IMR-90 (cell line): ENCODE measurements around the gene DDX24. TPM values are rescaled to one million over a fixed set of nuclear protein-coding genes. Genes with fewer than 3 reads are reported as not detected.

Experiments used
- ATAC-seq: fragments of 200-7000 bp; cut with Tn5 transposase; 2 replicates; pipeline ENCODE4 v1.9.1; 2020; ENCODE audit warnings: low read depth, mild to moderate bottlenecking, moderate library complexity
- BruUV-seq: library from RNA; stranded (reverse); fragments of 400-500 nt; replicated peaks from 2 replicates; lab custom pipeline; 2021; lab: Mats Ljungman, UMichigan
- CTCF ChIA-PET: fragments of 300-600 bp; formaldehyde crosslinking; extraction: SDS; loops from one replicate; lab custom pipeline; 2021; ENCODE audit warnings: antibody characterized with exemption; lab: Yijun Ruan, JAX
- POLR2A ChIA-PET: fragments of 300-600 bp; sonication (Branson Sonifier 250); formaldehyde crosslinking; loops from one replicate; lab custom pipeline; 2022; ENCODE audit warnings: antibody characterized with exemption; ENCODE audit not compliant: unreplicated experiment; lab: Charles Lee
- DNase-seq: peaks from one replicate; pipeline ENCODE4 v3.0.0; 2013
- H2AFZ ChIP-seq: replicated peaks from 2 replicates; pipeline ENCODE3; 2013; ENCODE audit warnings: low read length, mild to moderate bottlenecking; ENCODE audit not compliant: poor library complexity
- H2AK5ac ChIP-seq: 2 replicates; pipeline ENCODE4 v1.6.1; 2013; ENCODE audit warnings: low read depth, low read length, inconsistent platforms
- H2AK9ac ChIP-seq: replicated peaks from 2 replicates; pipeline ENCODE3; 2013; ENCODE audit warnings: mild to moderate bottlenecking, low read depth, low read length, moderate library complexity; ENCODE audit not compliant: poor library complexity
- H2BK120ac ChIP-seq: 2 replicates; pipeline ENCODE4 v1.6.1; 2013; ENCODE audit warnings: low read depth, low read length, inconsistent platforms
- H2BK15ac ChIP-seq: 3 replicates; pipeline ENCODE4 v1.6.1; 2013; ENCODE audit warnings: low read depth, low read length, inconsistent platforms
- H2BK20ac ChIP-seq: 2 replicates; pipeline ENCODE4 v1.6.1; 2013; ENCODE audit warnings: low read depth, mild to moderate bottlenecking, inconsistent platforms, low read length, moderate library complexity
- H2BK5ac ChIP-seq: 2 replicates; pipeline ENCODE4 v1.6.1; 2013; ENCODE audit warnings: mild to moderate bottlenecking, low read depth, low read length, inconsistent platforms; ENCODE audit not compliant: poor library complexity, severe bottlenecking
- H3K14ac ChIP-seq: replicated peaks from 2 replicates; pipeline ENCODE4 v1.6.1; 2013; ENCODE audit warnings: low read depth, low read length, inconsistent platforms
- H3K18ac ChIP-seq: 2 replicates; pipeline ENCODE4 v1.6.1; 2013; ENCODE audit warnings: low read depth, low read length, control low read depth
- H3K23ac ChIP-seq: 2 replicates; pipeline ENCODE4 v1.6.1; 2013; ENCODE audit warnings: low read depth, low read length, inconsistent platforms
- H3K27ac ChIP-seq: 2 replicates; pipeline ENCODE4 v1.5.1; 2013; ENCODE audit warnings: mild to moderate bottlenecking, control low read depth, low read length; ENCODE audit not compliant: insufficient read depth
- H3K27me3 ChIP-seq: 2 replicates; pipeline ENCODE4 v1.6.1; 2013; ENCODE audit warnings: low read length; ENCODE audit not compliant: control insufficient read depth, insufficient read depth
- H3K36me3 ChIP-seq: 2 replicates; pipeline ENCODE4 v1.6.1; 2013; ENCODE audit warnings: low read length, mixed read lengths; ENCODE audit not compliant: control insufficient read depth, insufficient read depth
- H3K4ac ChIP-seq: 2 replicates; pipeline ENCODE4 v1.6.1; 2013; ENCODE audit warnings: low read depth, low read length, inconsistent platforms
- H3K4me1 ChIP-seq: 2 replicates; pipeline ENCODE4 v1.6.1; 2013; ENCODE audit warnings: low read length, mixed read lengths; ENCODE audit not compliant: control insufficient read depth, insufficient read depth
- H3K4me2 ChIP-seq: 2 replicates; pipeline ENCODE4 v1.6.1; 2013; ENCODE audit warnings: low read depth, mild to moderate bottlenecking, control low read depth, low read length, moderate library complexity
- H3K4me3 ChIP-seq: 2 replicates; pipeline ENCODE4 v1.5.1; 2013; ENCODE audit warnings: low read depth, mild to moderate bottlenecking, control low read depth, low read length, moderate library complexity; ENCODE audit not compliant: insufficient read depth
- H3K56ac ChIP-seq: 2 replicates; pipeline ENCODE4 v1.6.1; 2013; ENCODE audit warnings: low read length, inconsistent platforms; ENCODE audit not compliant: insufficient read depth; ENCODE audit errors: extremely low read depth
- H3K79me1 ChIP-seq, 2 experiments: 2 replicates each; pipeline ENCODE4 v1.6.1; 2013; ENCODE audit warnings: low read length in 2 of 2, inconsistent platforms in 1 of 2, low read depth in 1 of 2
- H3K9ac ChIP-seq: 2 replicates; pipeline ENCODE4 v1.6.1; 2013; ENCODE audit warnings: low read depth, low read length, control low read depth
- H3K9me1 ChIP-seq: 2 replicates; pipeline ENCODE4 v1.6.1; 2013; ENCODE audit warnings: low read length, inconsistent platforms; ENCODE audit not compliant: insufficient read depth
- H3K9me3 ChIP-seq: 2 replicates; pipeline ENCODE4 v1.6.1; 2013; ENCODE audit warnings: low read length; ENCODE audit not compliant: control insufficient read depth, insufficient read depth
- H4K20me1 ChIP-seq: 2 replicates; pipeline ENCODE4 v1.6.1; 2013; ENCODE audit warnings: low read length, inconsistent platforms; ENCODE audit not compliant: insufficient read depth
- H4K5ac ChIP-seq: 2 replicates; pipeline ENCODE4 v1.6.1; 2013; ENCODE audit warnings: mild to moderate bottlenecking, low read depth, low read length, control low read depth
- H4K8ac ChIP-seq, 2 experiments: 2 replicates each; pipeline ENCODE4 v1.6.1; 2013; ENCODE audit warnings: low read depth in 2 of 2, low read length in 2 of 2, control low read depth in 1 of 2, inconsistent platforms in 1 of 2
- H4K91ac ChIP-seq: 2 replicates; pipeline ENCODE4 v1.6.1; 2013; ENCODE audit warnings: low read depth, low read length, inconsistent platforms; ENCODE audit not compliant: insufficient read depth
- CHD1 ChIP-seq: IDR thresholded peaks from 2 replicates; pipeline ENCODE4 v1.6.1; 2012; ENCODE audit warnings: low read depth, low read length, improper control_type of control experiment
- CTCF ChIP-seq: conservative IDR thresholded peaks from 2 replicates; pipeline ENCODE4 v1.5.1; 2012; ENCODE audit warnings: mild to moderate bottlenecking, low read depth, low read length, improper control_type of control experiment
- FOS ChIP-seq: fragments of 150-350 bp; IDR thresholded peaks from 2 replicates; pipeline ENCODE4 v1.6.1; 2016; ENCODE audit warnings: low read depth, low read length
- MAZ ChIP-seq: IDR thresholded peaks from 2 replicates; pipeline ENCODE4 v1.6.1; 2012; ENCODE audit warnings: low read depth, mild to moderate bottlenecking, low read length, improper control_type of control experiment, moderate library complexity, borderline replicate concordance
- MXI1 ChIP-seq: IDR thresholded peaks from 2 replicates; pipeline ENCODE4 v1.6.1; 2012; ENCODE audit warnings: low read depth, mild to moderate bottlenecking, low read length, moderate library complexity, borderline replicate concordance
- POLR2A ChIP-seq: IDR thresholded peaks from 2 replicates; pipeline ENCODE4 v1.6.1; 2012; ENCODE audit warnings: mild to moderate bottlenecking, low read depth, low read length
- RAD21 ChIP-seq: IDR thresholded peaks from 2 replicates; pipeline ENCODE4 v1.6.1; 2012; ENCODE audit warnings: low read length, improper control_type of control experiment
- RCOR1 ChIP-seq: IDR thresholded peaks from 2 replicates; pipeline ENCODE4 v1.6.1; 2012; ENCODE audit warnings: mild to moderate bottlenecking, low read length, improper control_type of control experiment; ENCODE audit not compliant: insufficient replicate concordance
- RFX5 ChIP-seq: IDR thresholded peaks from 2 replicates; pipeline ENCODE4 v1.8.0; 2012; ENCODE audit warnings: low read depth, mild to moderate bottlenecking, low read length, moderate library complexity
- SMC3 ChIP-seq: fragments of 150-350 bp; IDR thresholded peaks from 2 replicates; pipeline ENCODE4 v1.6.1; 2016; ENCODE audit warnings: low read depth, mild to moderate bottlenecking, antibody characterized with exemption, low read length, moderate library complexity
- WGBS, 2 experiments: methylation state at CpG; one replicate each; pipeline versions ENCODE4 v1.1.5 to v1.1.7; 2013; ENCODE audit warnings: missing lambda C conversion rate in 2 of 2; ENCODE audit not compliant: insufficient read length in 1 of 2; ENCODE audit errors: extremely low coverage in 2 of 2; 5-methylcytosine and 5-hydroxymethylcytosine counted together
- dilution Hi-C: fragments of 300-500 bp; cut with HindIII; formaldehyde crosslinking; loops from one replicate; pipeline ENCODE4 v1.14.3; 2018; ENCODE audit warnings: low sequenced_read_pairs; ENCODE audit not compliant: unreplicated experiment
- in situ Hi-C: fragments of 300-500 bp; cut with MboI; formaldehyde crosslinking; loops from 3 replicates; pipeline ENCODE4 v1.14.3; 2019; ENCODE audit warnings: low sequenced_read_pairs, inconsistent platforms, mixed read lengths
- intact Hi-C: fragments of 100-400 bp; cut with micrococcal nuclease; formaldehyde crosslinking; loops from 2 replicates; pipeline ENCODE4 v1.10.0; 2022
- polyA plus RNA-seq, 3 experiments: library from polyadenylated mRNA; depleted of rRNA; stranded (reverse); fragments of >200 nt; gene quantifications; 2 replicates each; pipeline ENCODE4 v1.2.3, GENCODE V29; 2012; ENCODE audit warnings: low replicate concordance in 1 of 3
- total RNA-seq: library from RNA; depleted of rRNA; stranded (reverse); fragments of >200 nt; gene quantifications from 2 replicates; pipeline ENCODE4 v1.2.3, GENCODE V29; 2012

DDX24 gene
- total and polyA plus RNA-seq, 2 of the 4 experiments (the other 2 are of a cell fraction), result 134 to 155 TPM

GRCh38 chr14:94029671-94030203 lies 51.3 kb downstream of the DDX24 start:
- H2AK9ac ChIP-seq, result no peak overlapping the region
- H4K91ac ChIP-seq, result no peak overlapping the region
- no peak overlapping the region for H4K8ac ChIP-seq
- H4K5ac ChIP-seq, result no peak overlapping the region
- dilution Hi-C loops, result no loop called here
- H3K18ac ChIP-seq, result no peak overlapping the region
- intact Hi-C loops, result no loop called here
- BruUV-seq, result no TSS peak
- H2BK20ac ChIP-seq, result no peak overlapping the region
- H3K4ac ChIP-seq, result no peak overlapping the region
- H3K56ac ChIP-seq, result no peak overlapping the region
- H3K27me3 ChIP-seq, result no peaks in the 10 kb centered on the region
- TF ChIP-seq RCOR1 (no peak), FOS (no peak), MXI1 (no peak), CTCF (no peak), RFX5 (no peak), CHD1 (no peak), MAZ (no peak), SMC3 (no peak), RAD21 (no peak), POLR2A (no peak)
- H3K4me1 ChIP-seq, result no peaks in the 10 kb centered on the region; the same call in 1 of the 2 replicates
- 0 out of 4 replicates have a peak, but pooled peaks cover 0 to 4% of the 10 kb centered on the region in 2 experiments for H3K79me1 ChIP-seq
- no peak for DNase-seq
- H4K20me1 ChIP-seq, result no peaks in the 10 kb centered on the region
- no peak overlapping the region for H3K27ac ChIP-seq
- no peak overlapping the region for H2BK5ac ChIP-seq
- no peak overlapping the region for H2AFZ ChIP-seq
- ChIA-PET POLR2A (no interaction called here), CTCF (no interaction called here)
- no peak overlapping the region for H2AK5ac ChIP-seq
- no peak overlapping the region for H3K4me3 ChIP-seq
- in situ Hi-C loops, result no loop called here
- H3K14ac ChIP-seq, result no peak overlapping the region
- 0 out of 2 replicates have a peak, but pooled peaks cover 5% of the 10 kb centered on the region for H3K9me1 ChIP-seq
- H3K23ac ChIP-seq, result no peak overlapping the region
- H2BK15ac ChIP-seq, result no peak overlapping the region
- no peaks in the 10 kb centered on the region for H3K36me3 ChIP-seq
- no peak overlapping the region for H3K4me2 ChIP-seq
- H2BK120ac ChIP-seq, result no peak overlapping the region
- no peak overlapping the region for H3K9ac ChIP-seq
- 78% methylated on average over 5 of the region's 7 CpGs; no CpG with 5 or more reads in 1 of the 2 experiments for WGBS, 2 experiments
- no peak for ATAC-seq
- no peaks in the 10 kb centered on the region for H3K9me3 ChIP-seq
